GM21619 (cell line): ENCODE results near the gene GSTK1.

ENCODE experiments used
- ATAC-seq: cut with Tn5 transposase; IDR thresholded peaks from one replicate; pipeline ENCODE4 v1.9.1; 2021; ENCODE audit not compliant: unreplicated experiment

Gene GSTK1

DNA sequence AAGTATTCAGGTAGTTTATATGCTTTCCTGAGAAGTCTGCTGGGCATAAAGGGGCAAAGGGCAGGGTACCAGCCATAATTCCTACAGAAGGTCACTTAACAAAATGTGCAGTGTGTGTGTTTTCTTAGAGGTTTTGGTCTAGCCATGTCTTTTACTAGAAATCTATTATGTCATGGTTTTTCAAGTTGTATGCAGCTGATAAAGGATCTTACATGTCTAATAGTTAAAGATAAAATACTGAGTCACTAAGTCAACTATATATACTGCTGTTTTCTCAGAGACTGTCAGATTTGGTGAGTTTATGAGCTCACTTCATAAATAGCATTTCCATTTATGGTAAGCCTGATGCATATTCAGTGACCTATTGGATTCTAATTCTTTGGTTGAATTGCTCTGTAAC is 32.6 kb downstream of the GSTK1 start:
- no peak for ATAC-seq

DNA sequence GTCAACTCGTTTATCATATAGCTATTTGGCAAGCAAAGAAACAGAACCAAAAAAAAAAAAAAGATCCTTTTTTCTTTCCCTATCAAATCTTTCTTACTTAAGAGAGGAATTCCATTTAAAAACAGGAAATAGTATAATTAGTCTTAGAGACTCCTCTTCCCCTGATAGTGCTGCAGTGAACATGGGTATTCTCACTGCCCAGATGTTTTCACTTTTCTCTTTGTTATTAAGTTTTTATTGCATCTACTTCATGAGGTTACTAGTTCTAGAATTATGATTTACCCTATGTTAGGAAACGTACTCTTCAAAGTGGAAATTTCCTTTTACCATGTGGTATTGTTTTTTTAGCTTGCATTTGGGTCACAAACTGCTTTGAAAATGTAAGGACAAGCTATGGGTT is 33.4 kb downstream of the GSTK1 start:
- ATAC-seq, result no peak

DNA sequence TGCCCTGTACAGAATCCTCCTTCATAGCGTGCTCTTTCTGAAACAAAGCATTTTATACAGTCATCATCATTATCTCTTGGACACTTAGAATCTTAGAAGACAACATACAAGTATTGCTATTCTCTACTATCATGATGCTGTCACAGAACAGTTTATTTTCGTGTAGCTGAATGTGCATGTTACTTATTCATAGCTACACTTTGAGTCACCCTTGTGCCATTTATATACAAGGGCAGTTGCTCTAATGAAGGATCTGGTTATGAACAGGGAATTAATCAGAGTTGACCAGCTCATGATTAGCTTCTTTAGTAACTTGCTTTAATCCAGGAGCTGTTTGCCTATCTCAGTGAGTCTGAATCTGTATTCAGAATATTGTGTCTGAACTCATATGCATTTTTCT is 36.1 kb downstream of the GSTK1 start:
- ATAC-seq, result no peak

DNA sequence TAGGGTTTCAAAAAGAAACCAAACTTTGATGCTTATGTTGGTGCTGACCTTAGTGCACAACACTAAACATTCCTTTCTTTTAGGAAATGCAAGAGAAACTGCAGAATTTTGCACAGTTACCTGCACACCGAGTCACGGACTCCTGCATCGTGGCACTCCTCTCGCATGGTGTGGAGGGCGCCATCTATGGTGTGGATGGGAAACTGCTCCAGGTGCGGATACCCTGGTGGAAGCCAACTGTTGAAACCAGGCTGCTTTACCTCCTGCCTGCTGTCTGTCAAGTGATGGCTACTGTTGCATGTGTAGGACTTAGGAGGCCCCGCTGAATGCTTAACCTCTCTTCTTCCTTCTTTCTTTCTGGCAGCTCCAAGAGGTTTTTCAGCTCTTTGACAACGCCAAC is 36.6 kb downstream of the GSTK1 start:
- peak; percentile 51 for ATAC-seq

DNA sequence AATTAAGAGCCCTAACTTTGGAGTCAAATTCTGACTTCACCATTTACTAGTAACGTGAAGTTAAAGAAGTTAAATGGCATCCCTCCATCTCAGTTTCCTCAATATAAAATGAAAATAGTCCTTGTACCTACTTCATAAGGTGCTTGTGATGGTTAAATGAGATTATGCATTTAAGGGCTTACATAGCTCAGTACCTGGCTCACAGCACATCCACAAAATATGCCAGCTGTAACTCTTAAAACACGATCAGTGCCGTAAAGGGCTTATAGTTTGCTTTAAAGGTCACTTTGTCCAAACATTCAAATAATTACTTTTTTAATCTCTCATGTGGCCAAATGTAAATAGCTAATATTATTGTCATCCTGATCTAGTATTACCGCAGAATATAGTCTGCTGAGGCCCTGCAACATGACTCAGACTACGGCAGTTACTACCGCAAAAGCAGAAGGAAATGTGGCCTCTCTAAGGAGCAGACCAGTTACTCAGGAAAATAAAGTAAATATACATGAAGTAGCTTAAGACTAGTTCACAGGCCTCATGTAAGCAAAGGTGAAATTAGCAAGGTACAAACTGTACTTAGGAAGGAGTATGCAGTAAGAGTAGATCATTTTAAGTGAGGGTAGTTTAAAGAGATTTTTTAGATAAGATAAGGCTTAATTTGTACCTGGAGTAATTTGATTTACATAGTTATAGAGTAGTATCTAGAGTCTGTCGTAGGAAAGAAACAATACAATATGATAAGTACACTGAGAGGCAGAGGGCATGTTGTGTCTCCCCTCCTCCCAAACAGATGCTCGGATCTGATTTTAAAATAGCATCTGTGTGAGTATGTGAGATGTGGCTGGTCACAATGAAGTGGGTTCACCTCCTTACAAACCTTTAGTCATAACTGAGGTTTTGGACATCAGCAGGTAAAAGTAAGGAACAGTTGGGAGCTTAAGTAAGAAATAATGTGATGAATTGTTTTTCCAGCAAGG is 38.0 kb downstream of the GSTK1 start:
- no peak for ATAC-seq

DNA sequence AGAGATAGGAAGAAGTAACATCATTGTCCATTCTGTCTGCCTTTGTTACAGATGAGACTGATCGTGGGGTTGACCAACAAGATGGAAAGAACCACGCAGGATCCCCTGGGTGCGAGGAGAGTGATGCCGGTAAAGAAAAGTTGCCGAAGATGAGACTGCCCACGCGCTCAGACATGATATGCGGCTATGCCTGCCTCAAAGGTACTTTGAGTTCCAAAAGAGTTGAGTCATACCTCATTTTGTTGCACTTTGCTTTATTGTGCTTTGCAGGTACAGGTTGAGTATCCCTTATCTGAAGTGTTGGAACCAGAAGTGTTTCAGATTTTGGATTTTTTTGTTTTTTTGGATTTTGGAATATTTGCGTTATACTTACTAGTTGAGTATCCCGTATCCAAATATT is 40.5 kb downstream of the GSTK1 start:
- ATAC-seq, result no peak

DNA sequence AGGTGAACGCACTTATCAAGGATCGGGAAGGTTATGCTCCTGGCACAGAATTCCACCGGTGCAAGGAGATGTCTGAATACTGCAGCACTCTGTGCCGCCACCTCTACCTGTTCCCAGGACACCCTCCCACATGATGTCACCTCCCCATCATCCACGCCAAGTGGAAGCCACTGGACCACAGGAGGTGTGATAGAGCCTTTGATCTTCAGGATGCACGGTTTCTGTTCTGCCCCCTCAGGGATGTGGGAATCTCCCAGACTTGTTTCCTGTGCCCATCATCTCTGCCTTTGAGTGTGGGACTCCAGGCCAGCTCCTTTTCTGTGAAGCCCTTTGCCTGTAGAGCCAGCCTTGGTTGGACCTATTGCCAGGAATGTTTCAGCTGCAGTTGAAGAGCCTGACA is 41.7 kb downstream of the GSTK1 start:
- ATAC-seq, result no peak

DNA sequence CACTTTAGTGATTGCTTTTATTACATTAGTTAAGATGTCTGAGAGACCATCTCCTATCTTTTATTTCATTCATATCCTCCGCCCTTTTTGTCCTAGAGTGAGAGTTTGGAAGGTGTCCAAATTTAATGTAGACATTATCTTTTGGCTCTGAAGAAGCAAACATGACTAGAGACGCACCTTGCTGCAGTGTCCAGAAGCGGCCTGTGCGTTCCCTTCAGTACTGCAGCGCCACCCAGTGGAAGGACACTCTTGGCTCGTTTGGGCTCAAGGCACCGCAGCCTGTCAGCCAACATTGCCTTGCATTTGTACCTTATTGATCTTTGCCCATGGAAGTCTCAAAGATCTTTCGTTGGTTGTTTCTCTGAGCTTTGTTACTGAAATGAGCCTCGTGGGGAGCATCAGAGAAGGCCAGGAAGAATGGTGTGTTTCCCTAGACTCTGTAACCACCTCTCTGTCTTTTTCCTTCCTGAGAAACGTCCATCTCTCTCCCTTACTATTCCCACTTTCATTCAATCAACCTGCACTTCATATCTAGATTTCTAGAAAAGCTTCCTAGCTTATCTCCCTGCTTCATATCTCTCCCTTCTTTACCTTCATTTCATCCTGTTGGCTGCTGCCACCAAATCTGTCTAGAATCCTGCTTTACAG is 42.3 kb downstream of the GSTK1 start:
- ATAC-seq, result no peak

DNA sequence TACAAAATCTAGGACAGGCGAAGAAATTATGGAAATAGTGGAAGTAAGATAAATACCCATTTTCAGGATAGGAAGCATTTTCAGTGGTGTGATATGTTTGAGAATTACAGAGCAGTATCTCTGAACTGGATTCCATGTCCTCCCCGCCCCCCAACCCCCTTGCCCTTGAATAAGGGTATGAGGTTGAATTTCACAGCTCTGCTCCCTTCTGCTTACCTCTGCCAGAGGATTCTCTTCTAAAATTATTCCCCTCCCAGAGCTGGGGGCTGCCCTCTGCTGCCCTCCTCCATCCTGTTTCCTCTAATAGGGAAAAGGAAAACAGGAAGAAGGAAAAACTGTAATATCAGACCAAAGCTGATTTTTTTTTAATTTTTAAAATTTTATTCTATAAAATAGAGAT is 45.4 kb downstream of the GSTK1 start:
- no peak for ATAC-seq

DNA sequence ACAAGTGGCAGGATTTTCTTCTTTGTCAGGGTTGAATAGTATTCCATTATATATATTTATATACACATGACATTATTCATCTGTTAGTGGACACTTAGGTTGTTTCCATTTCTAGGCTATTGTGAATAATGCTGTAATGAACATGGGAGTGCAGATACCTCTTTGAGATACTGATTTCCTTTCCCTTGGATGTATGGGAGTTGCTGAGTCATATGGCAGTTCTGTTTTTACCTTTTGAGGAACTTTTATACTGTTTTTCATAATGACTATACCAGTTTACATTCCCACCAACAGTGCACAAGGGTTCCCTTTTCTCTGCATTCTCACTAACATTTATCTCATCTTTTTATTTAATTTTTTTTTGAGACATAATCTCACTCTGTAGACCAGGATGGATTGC is 50.9 kb downstream of the GSTK1 start:
- no peak for ATAC-seq

DNA sequence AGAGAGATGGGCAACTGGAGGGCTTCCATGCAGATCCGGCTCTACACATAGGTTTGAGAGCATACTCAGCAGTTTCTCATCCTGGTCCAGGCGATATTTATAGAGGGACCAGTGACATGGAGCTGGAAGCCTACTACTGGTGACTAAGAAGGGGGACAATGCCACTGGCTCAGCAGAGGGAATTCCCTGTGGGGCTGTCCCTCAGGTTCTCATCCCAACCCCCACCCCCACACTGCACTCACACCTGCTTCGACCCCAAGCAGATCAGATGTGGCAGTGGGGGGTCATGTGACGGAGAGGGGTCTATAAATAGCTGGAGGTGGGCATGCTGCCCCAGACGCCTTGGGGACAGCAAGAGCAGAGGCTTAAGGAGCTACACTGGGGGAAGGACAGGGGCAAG is 52.5 kb downstream of the GSTK1 start, which contains the start of gene CLCN1:
TSS of gene CLCN1 (plus strand) at position 336 of the 400 bp plus-strand sequence. CDS start 102 bp downstream, outside the sequence.
- ATAC-seq, result no peak

DNA sequence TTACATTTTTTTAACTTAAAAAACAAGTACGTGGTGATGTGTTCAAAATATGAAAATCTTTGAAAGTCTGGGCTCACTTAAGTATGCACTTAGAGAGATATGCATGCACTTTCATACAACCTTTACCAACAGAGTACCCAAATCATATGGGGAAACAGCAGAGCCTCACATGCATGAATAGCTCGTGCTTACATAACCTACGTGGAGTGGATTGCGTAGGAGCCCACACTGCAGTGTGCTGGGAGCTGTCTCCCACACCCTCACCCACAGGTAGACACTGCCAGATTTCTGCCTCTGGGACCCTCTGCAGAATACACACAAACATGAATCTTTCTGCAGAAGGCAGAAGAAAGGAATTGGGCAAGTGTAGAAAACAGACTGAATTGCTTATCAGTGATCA is 53.3 kb downstream of the GSTK1 start:
- no peak for ATAC-seq

DNA sequence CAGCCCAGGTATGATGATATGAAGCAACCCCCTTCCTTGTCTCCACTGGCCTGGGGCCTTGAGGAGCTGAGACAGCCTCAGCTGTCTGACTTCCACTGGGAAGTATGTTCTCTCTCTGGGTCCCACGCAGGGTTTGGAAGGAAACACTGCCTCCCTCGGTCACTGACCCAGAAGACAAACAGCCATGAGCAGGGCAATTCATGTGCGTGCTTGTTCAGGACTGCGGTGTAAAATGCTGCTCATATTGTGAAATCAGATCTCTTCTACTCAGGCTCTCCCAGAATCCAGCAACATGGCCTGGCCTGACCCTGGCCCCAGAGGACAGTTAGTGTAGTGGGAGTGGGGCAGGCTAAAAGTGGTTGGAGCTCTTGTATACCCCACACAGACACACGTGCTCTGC is 55.4 kb downstream of the GSTK1 start:
- no peak for ATAC-seq
